ENCODE measurements around the gene RAPGEF3.

DNA sequence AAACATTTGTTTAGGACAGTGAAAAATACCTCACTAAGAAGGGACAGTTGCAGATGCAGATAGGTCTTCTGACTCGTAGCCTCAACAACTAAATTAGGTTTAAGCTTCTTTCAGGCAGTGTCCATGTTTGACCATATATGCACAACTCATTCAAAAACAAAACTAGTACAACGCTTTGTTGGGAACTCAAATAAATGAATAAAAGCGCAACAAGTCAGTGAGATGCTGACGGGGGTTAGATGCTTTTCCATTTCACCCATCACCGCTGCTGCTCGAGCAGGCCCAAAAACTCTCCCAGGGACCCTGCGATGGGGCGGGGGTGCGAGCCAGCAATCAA lies 53.5 kb downstream of the RAPGEF3 start:
- TF ChIP-seq POLR2AphosphoS5 (IDR thresholded peaks at IDR 0.05; ENCODE audit: borderline replicate concordance, low read depth, low read length) (no peak), EZH2 (IDR thresholded peaks at IDR 0.05) (no peak)

Measured in SK-N-MC (cell line).